GM19467 (cell line): Measurements from ENCODE around the gene ZBTB32.
A peak's percentile ranks its signal among the peaks of the same experiment; 100 is the strongest.

Source experiments
- ATAC-seq: cut with Tn5 transposase; IDR thresholded peaks from one replicate; pipeline ENCODE4 v1.9.1; 2021; ENCODE audit warnings: mild to moderate bottlenecking, moderate library complexity; ENCODE audit not compliant: unreplicated experiment

The ZBTB32 gene

GRCh38 chr19:35750167-35750566, 45.8 kb downstream of the ZBTB32 start:
- ATAC-seq, result no peak

DNA sequence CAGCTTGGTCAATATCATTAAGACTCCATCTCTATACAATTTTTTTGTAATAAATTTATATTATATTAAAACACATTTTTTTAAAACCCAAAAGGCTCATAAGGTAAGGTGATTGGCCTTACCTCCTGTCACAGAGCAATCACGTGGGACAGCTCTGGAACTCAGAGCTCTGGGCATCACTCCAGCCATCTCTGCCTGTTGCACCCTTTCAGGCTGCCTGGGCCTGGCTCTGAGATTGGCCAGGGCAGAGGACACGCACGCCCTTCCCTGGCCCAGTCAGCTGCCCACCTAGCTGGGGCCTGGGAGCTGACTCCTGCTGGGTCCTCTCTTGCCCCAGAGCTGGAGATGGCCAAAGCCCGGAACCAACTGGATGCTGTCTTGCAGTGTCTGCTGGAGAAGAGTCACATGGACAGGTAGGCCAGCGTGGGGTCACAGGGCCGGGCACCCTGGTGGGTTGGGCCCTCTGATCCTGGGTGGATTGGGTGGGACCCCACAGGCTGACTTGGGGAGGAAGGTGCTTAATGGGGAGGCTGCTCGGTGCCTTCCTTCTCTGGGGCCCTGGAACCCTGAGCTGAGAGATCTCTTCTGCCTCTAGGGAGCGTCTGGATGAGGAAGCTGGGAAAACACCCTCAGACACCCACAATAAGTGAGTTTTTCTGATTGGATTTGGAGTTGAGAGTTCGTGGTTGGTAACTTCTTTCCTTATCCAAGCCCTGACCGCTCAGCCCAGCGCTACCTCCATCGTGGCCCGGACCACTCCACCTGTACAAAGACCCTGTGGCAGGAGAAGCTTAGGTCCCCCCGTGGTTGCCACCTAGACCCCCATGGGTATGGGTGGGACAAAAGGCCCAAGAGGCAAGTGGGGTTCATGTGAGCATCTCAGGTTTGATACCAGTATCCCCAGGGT, 47.7 kb downstream of the ZBTB32 start:
- ATAC-seq, result no peak

GRCh38 chr19:35752746-35753350, 48.5 kb downstream of the ZBTB32 start:
- ATAC-seq, result no peak

DNA sequence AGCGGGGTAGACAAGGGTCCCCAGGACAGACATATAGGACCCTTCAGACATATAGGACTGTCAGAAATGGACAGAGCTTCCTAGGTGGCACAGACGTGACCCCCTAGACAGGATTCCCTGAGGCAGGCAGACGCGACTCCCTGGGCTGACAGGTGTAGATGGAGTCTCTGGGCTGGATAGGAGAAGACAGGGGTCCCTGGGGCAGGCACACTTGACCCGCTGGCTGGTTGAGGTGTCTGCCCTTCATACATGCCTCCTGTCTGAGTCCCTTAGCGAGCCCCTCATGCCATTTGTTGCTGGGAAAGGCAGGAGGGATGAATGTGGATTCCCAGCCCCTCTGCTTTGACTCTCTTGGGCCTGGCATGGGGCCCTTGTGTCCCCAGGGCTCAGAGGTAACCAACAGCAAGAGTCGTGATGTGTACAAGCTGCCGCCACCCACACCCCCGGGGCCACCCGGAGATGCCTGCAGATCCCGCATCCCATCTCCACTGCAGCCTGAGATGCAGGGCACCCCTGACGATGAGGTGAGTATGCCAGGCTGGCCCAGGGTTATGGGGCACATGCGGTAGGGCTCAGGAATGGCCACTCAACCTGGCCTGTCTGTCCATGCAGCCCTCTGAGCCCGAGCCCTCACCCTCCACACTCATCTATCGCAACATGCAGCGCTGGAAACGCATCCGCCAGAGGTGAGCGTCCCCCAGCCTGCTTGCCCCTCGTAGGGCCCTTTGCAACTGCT, 49.4 kb downstream of the ZBTB32 start:
- no peak for ATAC-seq

GRCh38 chr19:35754370-35755130, 50.2 kb downstream of the ZBTB32 start:
- no peak for ATAC-seq

DNA sequence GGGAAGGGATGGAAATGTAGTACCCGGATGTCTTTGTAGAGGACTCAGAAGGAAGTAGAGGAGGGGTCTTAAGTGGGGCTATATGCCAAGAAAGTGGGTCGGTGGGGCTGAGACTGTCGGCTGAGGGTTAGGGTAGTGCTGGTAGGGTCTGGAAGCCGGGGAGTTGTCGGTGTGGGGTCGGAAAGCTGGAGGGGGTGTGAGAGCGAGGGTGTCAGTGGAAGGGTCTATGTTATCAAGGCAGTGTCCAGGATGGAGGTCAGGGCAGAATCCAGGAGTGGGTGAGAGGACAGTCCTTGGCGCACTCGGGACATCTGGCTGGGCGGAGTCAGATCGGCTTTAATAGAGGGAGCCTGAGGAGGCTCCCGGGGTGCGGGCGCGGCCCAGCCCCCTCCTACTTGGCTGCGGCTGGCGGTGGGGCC, 50.8 kb downstream of the ZBTB32 start:
- no peak for ATAC-seq

DNA sequence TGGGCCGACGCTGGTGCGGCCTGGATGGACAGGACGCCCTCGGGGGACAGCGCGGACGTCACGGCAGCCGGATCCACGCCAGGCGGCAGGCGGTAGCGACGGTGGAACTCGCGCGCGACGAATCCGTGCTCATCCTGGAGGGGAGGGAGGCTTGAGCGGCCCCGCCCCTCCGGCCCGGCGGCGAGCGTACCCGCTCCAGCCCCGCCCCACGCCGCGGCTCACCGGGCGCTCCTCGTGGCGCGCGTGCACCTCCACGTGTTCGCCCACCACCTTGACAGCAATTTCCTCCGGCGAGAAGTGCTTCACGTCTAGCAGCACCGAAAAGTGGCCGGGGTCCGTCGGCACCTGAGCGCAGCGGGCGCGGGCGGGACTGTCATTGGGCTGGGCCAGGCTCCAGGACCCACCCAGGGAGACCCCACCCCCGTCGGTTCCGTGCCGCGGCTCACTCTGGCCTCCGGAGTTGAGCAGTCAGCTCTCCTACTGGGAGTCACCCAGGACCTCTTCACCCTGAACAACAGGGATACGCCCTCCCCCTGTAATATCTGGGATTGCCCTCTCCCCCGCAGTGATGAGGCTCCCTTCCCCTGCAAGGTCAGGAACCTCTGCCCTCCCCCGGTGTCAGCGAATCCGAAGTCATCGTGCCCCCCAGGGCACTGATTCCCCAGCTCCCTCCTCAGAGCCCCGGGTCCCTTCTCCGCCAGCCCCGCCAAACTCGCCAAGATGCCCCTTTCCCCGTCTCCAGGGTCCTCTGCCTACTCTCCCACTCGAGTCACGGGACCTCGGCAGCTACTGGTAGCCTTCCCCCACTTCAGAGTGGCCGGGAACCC, 51.4 kb downstream of the ZBTB32 start:
- ATAC-seq, result no peak

- no peak for ATAC-seq
These were observed 52.2 kb downstream of the ZBTB32 start, which contains the start of gene HSPB6 for GRCh38 chr19:35756377-35757230. TSS of gene HSPB6 (minus strand) at chr19:35757029. CDS start at chr19:35757008, 21 bp downstream.

DNA sequence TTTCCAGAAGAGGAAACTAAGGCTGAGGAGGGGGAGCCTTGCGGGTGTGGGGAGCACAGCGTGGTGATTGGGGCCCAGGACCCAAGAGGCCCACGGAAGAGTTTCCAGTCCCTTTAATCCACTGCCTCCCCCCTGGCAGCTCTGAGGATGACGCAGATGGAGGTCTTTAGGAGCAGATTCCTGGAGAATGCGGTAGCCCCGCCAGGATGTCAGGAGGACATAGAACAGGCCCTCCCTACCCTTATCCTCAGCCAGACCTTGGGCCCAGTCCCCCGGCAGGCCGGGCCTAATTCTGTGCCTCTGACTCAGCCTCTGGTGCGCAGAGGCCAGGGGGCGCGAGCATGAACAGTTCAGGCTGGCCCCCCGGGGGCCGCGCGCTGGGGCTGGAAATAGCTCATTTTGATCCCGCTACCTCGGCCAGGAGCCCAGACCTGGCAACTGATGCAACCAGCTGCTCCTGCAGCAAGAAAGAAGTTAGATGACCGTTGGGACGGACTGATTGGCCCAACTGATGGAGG, 52.9 kb downstream of the ZBTB32 start:
- no peak for ATAC-seq

DNA sequence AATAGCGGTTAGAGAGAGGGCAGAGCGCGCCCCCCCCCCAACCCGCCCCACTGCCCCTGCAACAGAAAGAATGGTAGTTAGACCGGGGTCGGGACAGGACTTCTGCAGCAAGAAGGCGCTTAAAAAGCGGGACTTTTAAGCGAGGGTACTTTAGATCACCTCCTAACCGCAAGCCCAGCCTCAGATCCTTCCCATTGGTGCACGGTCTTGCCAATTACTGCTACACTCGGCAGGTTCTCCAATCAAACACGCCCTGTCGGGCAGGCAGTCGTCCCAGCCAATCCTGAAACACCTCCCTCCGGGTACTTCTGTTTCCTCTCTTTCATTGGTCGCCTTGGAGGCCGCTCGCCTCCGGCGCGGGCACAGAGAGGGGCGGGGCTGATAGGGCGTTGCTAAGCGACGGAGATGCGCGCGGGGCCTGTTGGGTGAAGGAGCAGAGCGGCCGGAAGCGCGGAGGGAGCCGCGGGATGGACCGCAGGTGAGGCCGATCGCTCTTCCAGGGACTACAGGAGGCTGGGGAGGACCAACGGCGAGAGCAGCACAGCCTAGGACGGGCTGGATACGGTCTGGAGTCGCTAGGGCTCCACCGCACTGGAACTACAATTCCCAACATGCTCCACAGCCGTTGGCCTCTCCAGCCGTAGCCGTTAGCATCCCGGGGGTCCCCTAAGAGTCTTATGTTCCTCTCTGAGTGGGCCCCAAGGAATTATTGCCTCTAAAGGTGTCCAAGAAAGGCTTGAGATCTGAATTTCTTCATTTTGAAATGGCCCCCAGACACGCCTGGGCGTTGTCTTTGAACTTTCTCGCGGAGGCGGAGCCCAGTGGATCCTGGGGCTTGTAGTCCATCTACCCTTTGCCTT, 53.6 kb downstream of the ZBTB32 start, which contains the start of gene PROSER3:
PROSER3 (plus strand) TSS at position 428 of the 860 bp plus-strand sequence; CDS start at position 468, 40 bp downstream.
- ATAC-seq, result peak; percentile 89

- ATAC-seq, result no peak
These were observed 55.3 kb downstream of the ZBTB32 start for GRCh38 chr19:35759697-35760096.

GRCh38 chr19:35760711-35761349, 56.5 kb downstream of the ZBTB32 start:
- ATAC-seq, result no peak

GRCh38 chr19:35764432-35765315, 60.3 kb downstream of the ZBTB32 start:
- no peak for ATAC-seq
